Gastroesophageal sphincter (tissue), 4 donors: ENCODE measurements around the gene VIPR2. TPM values are rescaled to one million over a fixed set of nuclear protein-coding genes. Genes with fewer than 3 reads are reported as not detected.

Source experiments
- ATAC-seq: fragments of 150-250 bp; one replicate; pipeline ENCODE4 v1.9.1; 2016; ENCODE audit warnings: mild to moderate bottlenecking, moderate library complexity
- H3K27ac ChIP-seq, 4 donors: fragments of 200-600 bp; sonication (generic) in 3 of 4; 1 replicate in 3 of 4; 2 replicates in 1 of 4; pipeline ENCODE4 v1.5.1; 2016 to 2019
- H3K27me3 ChIP-seq: fragments of 200-600 bp; sonication (generic); one replicate; pipeline ENCODE4 v1.5.1; 2019
- H3K36me3 ChIP-seq, 2 donors: fragments of 200-600 bp; sonication (generic); one replicate each; pipeline ENCODE4 v1.5.1; 2019; ENCODE audit warnings: control low read depth in 1 of 2
- H3K4me1 ChIP-seq, 3 donors: fragments of 200-600 bp; sonication (generic); 1 replicate in 2 of 3; 2 replicates in 1 of 3; pipeline ENCODE4 v1.5.1; 2016 to 2019; ENCODE audit warnings: control low read depth in 2 of 3
- H3K4me3 ChIP-seq, 2 donors: fragments of 200-600 bp; sonication (generic); one replicate each; pipeline ENCODE4 v1.5.1; 2019; ENCODE audit warnings: mild to moderate bottlenecking in 1 of 2, moderate library complexity in 1 of 2
- H3K9me3 ChIP-seq, 3 donors: fragments of 200-600 bp; sonication (generic); one replicate each; pipeline ENCODE4 v1.5.1; 2017 to 2019; ENCODE audit warnings: control low read depth in 2 of 3
- EP300 ChIP-seq: sonication (generic); formaldehyde crosslinking; IDR thresholded peaks from one replicate; pipeline ENCODE4 v1.6.1; 2017; ENCODE audit warnings: antibody characterized with exemption, mild to moderate bottlenecking
- POLR2A ChIP-seq, 2 donors: fragments of 450-650 bp; IDR thresholded peaks; one replicate each; pipeline ENCODE4 v1.6.1; 2017; ENCODE audit warnings: antibody characterized with exemption in 2 of 2, mild to moderate bottlenecking in 2 of 2, moderate library complexity in 1 of 2
- POLR2AphosphoS5 ChIP-seq: sonication (generic); formaldehyde crosslinking; IDR thresholded peaks from one replicate; pipeline ENCODE4 v1.6.1; 2017; ENCODE audit warnings: antibody characterized with exemption
- WGBS, 2 donors: methylation state at CpG; one replicate each; pipeline ENCODE4 v1.1.5; 2018; ENCODE audit warnings: low coverage in 1 of 2; 5-methylcytosine and 5-hydroxymethylcytosine counted together
- total RNA-seq, 4 donors: library from RNA; depleted of rRNA; stranded (reverse); fragments of >200 nt; gene quantifications; one replicate each; pipeline ENCODE4 v1.1.0, GENCODE V29; 2016
- TF ChIP-seq, protein P1 (sequence below), 4 experiments: fragments of 200-600 bp in 2 of 4; fragments of 450-650 bp in 2 of 4; sonication (generic) in 1 of 4; IDR thresholded peaks; one replicate each; pipeline ENCODE4 v1.5.1; 2017 to 2019; ENCODE audit warnings: antibody characterized with exemption in 4 of 4, mild to moderate bottlenecking in 2 of 4, moderate library complexity in 2 of 4

Gene VIPR2
- total RNA-seq, 4 donors from 2014 or later, result 13.3 to 52.5 (median 27.4) TPM

DNA sequence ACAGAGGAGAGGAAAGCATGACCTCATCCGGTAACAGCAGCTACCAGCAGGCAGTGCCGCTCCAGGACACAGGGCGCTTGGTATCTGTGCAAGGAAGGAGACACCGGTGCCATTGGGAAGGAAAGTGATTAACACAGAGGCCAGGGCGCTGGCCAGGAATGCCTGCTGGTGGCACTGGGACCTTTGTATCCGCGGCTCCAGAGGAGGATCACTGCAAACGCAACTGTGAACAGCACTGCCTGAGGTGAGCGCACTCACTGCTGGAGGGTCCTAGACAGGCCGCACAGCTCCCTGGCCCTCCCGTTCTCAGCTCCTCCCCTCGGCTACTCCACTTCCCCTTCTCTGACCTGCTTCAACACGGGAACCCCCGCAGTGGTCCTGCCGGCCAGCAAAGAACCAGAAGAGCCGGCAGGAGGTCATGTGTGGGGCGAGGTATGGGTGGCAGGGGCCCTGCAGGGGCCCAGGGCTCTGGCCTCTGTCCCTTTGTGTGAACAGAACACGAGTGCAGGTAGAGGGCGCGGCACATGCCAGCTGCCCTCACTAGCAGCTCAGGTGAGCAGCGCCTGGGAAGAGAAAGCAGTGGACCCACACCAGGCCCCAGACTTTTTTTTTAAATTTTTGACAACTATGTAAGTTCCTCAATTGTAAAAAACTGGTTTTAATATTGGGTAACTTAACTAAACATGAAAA, 107.6 kb downstream of the VIPR2 start:
- Histone ChIP-seq H3K4me3 (no peak overlapping the region), H3K9me3 (no peaks in the 10 kb centered on the region), H3K4me1 (peaks cover 0 to 37% (median under 1%) of the 10 kb centered on the region in 3 donors), H3K27ac (no peak overlapping the region), H3K27me3 (no peaks in the 10 kb centered on the region), H3K36me3 (peaks cover 0 to 37% of the 10 kb centered on the region in 2 donors)
- no peak for ATAC-seq
- 86 to 100% methylated on average over 1 of the region's 21 CpGs for WGBS, 2 donors
- TF ChIP-seq POLR2A (IDR thresholded peaks at IDR 0.05), result no peak
- TF ChIP-seq, protein P1, sequence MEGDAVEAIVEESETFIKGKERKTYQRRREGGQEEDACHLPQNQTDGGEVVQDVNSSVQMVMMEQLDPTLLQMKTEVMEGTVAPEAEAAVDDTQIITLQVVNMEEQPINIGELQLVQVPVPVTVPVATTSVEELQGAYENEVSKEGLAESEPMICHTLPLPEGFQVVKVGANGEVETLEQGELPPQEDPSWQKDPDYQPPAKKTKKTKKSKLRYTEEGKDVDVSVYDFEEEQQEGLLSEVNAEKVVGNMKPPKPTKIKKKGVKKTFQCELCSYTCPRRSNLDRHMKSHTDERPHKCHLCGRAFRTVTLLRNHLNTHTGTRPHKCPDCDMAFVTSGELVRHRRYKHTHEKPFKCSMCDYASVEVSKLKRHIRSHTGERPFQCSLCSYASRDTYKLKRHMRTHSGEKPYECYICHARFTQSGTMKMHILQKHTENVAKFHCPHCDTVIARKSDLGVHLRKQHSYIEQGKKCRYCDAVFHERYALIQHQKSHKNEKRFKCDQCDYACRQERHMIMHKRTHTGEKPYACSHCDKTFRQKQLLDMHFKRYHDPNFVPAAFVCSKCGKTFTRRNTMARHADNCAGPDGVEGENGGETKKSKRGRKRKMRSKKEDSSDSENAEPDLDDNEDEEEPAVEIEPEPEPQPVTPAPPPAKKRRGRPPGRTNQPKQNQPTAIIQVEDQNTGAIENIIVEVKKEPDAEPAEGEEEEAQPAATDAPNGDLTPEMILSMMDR (IDR thresholded peaks at IDR 0.05), result no peak
- TF ChIP-seq EP300, result no peak
- no peak for TF ChIP-seq POLR2AphosphoS5

DNA sequence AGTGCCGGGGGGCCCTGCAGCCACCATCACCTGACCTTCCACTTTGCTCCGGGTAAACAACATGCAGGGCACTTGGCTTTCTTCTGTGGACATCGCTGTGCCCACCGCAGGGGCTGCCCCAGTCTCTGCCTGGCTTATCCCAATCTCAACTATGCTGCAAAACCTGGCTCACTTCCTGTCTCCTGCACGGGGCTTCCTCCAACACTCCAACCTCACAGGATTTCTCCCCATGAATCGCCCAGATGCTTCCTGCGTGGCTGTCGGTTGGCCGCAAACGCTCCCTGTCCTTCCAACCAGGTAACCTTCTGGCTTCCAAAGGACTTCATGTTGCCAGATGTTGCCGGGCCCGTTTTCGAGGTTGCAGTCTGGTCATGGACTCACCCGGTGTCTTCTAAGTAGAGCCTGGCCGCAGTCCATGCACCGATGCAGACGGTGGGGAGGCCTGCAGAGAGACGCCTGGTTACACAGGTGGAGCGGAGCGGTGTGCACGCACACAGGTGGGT, 109.0 kb downstream of the VIPR2 start:
- Histone ChIP-seq H3K27me3 (peaks cover 4% of the 10 kb centered on the region), H3K4me1 (peaks cover 0 to 38% (median 7%) of the 10 kb centered on the region in 3 donors), H3K27ac (no peak overlapping the region), H3K4me3 (no peak overlapping the region), H3K9me3 (no peaks in the 10 kb centered on the region), H3K36me3 (peaks cover 0 to 28% of the 10 kb centered on the region in 2 donors)
- TF ChIP-seq POLR2A (IDR thresholded peaks at IDR 0.05), result no peak
- TF ChIP-seq POLR2AphosphoS5, result no peak
- TF ChIP-seq EP300, result no peak
- TF ChIP-seq, protein P1 (IDR thresholded peaks at IDR 0.05), result no peak
- 83% methylated on average over 21 of the region's 21 CpGs; no CpG with 5 or more reads in 1 of the 2 donors for WGBS, 2 donors
- ATAC-seq, result no peak

DNA sequence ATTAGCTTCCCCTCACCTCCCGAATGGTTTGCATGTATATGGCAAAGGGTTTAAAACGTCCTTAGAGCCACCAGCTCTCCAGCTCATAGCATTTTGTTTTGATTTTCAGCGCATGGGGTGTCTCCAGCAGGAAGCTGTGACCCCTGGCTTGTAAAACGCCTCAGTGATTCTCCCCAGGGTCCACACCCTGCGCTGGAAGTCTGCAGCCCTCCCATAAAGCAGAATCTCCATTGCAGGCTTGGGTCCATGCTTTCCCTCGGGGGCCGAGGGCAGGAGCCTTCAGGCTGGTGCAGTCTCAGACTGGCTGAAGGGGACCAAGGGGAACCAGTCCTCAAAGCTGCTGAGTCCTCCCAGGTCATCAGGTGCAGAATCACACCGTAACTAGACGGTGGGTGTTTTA, 109.7 kb downstream of the VIPR2 start:
- no peak for ATAC-seq
- Histone ChIP-seq H3K27me3 (peaks cover 4% of the 10 kb centered on the region), H3K4me1 (peaks cover 0 to 38% (median 10%) of the 10 kb centered on the region in 3 donors), H3K4me3 (no peak overlapping the region), H3K9me3 (no peaks in the 10 kb centered on the region), H3K27ac (no peak overlapping the region), H3K36me3 (peaks cover 0 to 27% of the 10 kb centered on the region in 2 donors)
- TF ChIP-seq, protein P1 (IDR thresholded peaks at IDR 0.05), result no peak
- no peak for TF ChIP-seq EP300
- WGBS, 2 donors, result 79 to 80% methylated on average over 3 of the region's 9 CpGs

DNA sequence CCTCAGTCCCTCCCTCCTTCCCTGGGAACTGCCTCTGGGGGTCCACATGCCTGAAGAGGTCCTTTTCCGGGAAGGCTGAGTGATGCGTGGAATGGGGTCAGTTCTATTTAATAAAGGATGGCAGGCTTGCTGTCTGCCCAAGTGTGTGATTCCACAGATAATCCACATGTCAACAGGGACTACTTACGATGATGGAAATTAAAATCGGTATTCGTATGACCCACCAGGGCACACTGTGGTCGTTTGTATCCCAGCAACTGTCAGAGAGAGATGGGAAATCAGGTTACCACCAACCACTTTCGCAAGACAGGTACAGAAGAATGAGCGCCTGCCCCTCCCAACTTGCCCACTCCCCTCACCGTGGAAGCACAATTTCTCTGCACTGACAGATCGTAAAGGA, 110.3 kb downstream of the VIPR2 start:
- no peak for ATAC-seq
- 67 to 71% methylated on average over 7 to 9 of the region's 10 CpGs for WGBS, 2 donors
- H3K36me3 ChIP-seq, result peaks cover 0 to 27% of the 10 kb centered on the region in 2 donors
- H3K4me3 ChIP-seq, result no peak overlapping the region
- peaks cover 9% of the 10 kb centered on the region for H3K27me3 ChIP-seq
- TF ChIP-seq, protein P1 (IDR thresholded peaks at IDR 0.05), result no peak
- TF ChIP-seq POLR2AphosphoS5, result no peak
- TF ChIP-seq POLR2A (IDR thresholded peaks at IDR 0.05), result no peak
- no peak for TF ChIP-seq EP300
- no peak overlapping the region for H3K27ac ChIP-seq
- no peaks in the 10 kb centered on the region for H3K9me3 ChIP-seq
- peaks cover 0 to 39% (median 10%) of the 10 kb centered on the region in 3 donors for H3K4me1 ChIP-seq

DNA sequence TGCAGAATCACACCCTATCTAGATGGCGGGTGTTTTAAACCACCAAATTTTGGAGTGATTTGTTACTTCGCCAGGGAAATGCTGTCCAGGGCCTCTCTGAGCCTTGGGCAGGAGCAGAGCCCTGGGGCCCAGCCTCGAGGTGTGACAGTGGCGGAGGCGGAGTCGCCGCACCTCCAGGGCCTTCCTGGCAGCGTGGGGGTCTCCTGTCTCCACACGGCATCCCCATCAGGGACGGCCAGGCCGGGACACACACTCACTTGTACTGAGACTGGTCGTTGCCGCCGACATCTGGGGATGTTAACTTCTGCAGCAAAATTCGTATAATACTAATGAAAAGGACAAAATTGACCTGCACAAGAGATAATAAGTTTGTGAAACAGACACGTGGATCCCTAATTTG, 110.7 kb downstream of the VIPR2 start:
- ATAC-seq, result no peak
- Histone ChIP-seq H3K27me3 (peaks cover 13% of the 10 kb centered on the region), H3K4me1 (peaks cover 0 to 35% (median 10%) of the 10 kb centered on the region in 3 donors), H3K27ac (no peak overlapping the region), H3K36me3 (peaks cover 0 to 27% of the 10 kb centered on the region in 2 donors), H3K9me3 (no peaks in the 10 kb centered on the region), H3K4me3 (no peak overlapping the region)
- TF ChIP-seq POLR2A (IDR thresholded peaks at IDR 0.05) (no peak), POLR2AphosphoS5 (no peak), EP300 (no peak)
- TF ChIP-seq, protein P1 (IDR thresholded peaks at IDR 0.05), result no peak
- 63 to 79% methylated on average over 2 to 4 of the region's 16 CpGs for WGBS, 2 donors
